Erythroblast (primary cell): Measurements from ENCODE around the gene PLCD1.

Source experiments
- DNase-seq, 2 experiments: peaks; one replicate each; lab custom pipeline; 2025; lab: John Stamatoyannopoulos, UW
- GATA1 ChIP-seq: IDR thresholded peaks from 2 replicates; pipeline ENCODE4 v1.6.1; 2011; ENCODE audit warnings: low read depth, mild to moderate bottlenecking, control low read depth, low read length, moderate library complexity
- POLR2A ChIP-seq: IDR thresholded peaks from 2 replicates; pipeline ENCODE4 v1.6.1; 2011; ENCODE audit warnings: mild to moderate bottlenecking, low read length

Gene PLCD1

GRCh38 chr3:38016847-38017444, 12.5 kb downstream of the PLCD1 start:
- DNase-seq = no peak
- TF ChIP-seq GATA1 = no peak
- TF ChIP-seq POLR2A = no peak

- no peak for TF ChIP-seq GATA1
- TF ChIP-seq POLR2A = no peak
- DNase-seq = no peak
Measured at GRCh38 chr3:38016410-38016809, 13.0 kb downstream of the PLCD1 start.

- no peak for DNase-seq
- TF ChIP-seq POLR2A (no peak), GATA1 (no peak)
Measured at GRCh38 chr3:38015984-38016383, 13.5 kb downstream of the PLCD1 start.

GRCh38 chr3:38015485-38015884, 14.0 kb downstream of the PLCD1 start:
- DNase-seq = no peak
- no peak for TF ChIP-seq GATA1
- no peak for TF ChIP-seq POLR2A

- no peak for DNase-seq
- TF ChIP-seq GATA1 (no peak), POLR2A (no peak)
Measured at GRCh38 chr3:38011111-38011510, 18.3 kb downstream of the PLCD1 start.

GRCh38 chr3:38009807-38010591, 19.4 kb downstream of the PLCD1 start:
- DNase-seq = no peak
- no peak for TF ChIP-seq POLR2A
- no peak for TF ChIP-seq GATA1

- DNase-seq = no peak
- TF ChIP-seq GATA1 = no peak
- no peak for TF ChIP-seq POLR2A
Measured at GRCh38 chr3:38008971-38009580, 20.4 kb downstream of the PLCD1 start.

GRCh38 chr3:38008191-38008701, 21.2 kb downstream of the PLCD1 start:
- no peak for DNase-seq
- TF ChIP-seq GATA1 (no peak), POLR2A (no peak)

- no peak for TF ChIP-seq POLR2A
- TF ChIP-seq GATA1 = no peak
- DNase-seq = no peak
Measured at GRCh38 chr3:38007754-38008090, 21.7 kb downstream of the PLCD1 start.

- TF ChIP-seq GATA1 = no peak
- TF ChIP-seq POLR2A = no peak
- DNase-seq = no peak
Measured at GRCh38 chr3:38006445-38006995, 22.9 kb downstream of the PLCD1 start.

GRCh38 chr3:38006031-38006430, 23.4 kb downstream of the PLCD1 start:
- no peak for TF ChIP-seq POLR2A
- no peak for TF ChIP-seq GATA1

GRCh38 chr3:38005076-38006020, 24.1 kb downstream of the PLCD1 start:
- TF ChIP-seq GATA1 = no peak
- TF ChIP-seq POLR2A = no peak
- no peak for DNase-seq

More at GRCh38 chr3:38006031-38006430, 23.4 kb downstream of the PLCD1 start:
- DNase-seq = no peak

- DNase-seq = peak; percentile 54 to 68
- no peak for TF ChIP-seq POLR2A
- no peak for TF ChIP-seq GATA1
Measured at GRCh38 chr3:38004415-38005075, 24.9 kb downstream of the PLCD1 start.
